ENCODE data around the gene ACACA. TPM values are rescaled to one million over a fixed set of nuclear protein-coding genes. Genes with fewer than 3 reads are reported as not detected.

The ACACA gene
- total and polyA plus RNA-seq, 9 of the 15 experiments (the other 6 are each of a cell fraction or from before 2014, with no cell fraction given): 35.9 to 135 (median 88.4) TPM

- FAIRE-seq (no peak), DNase-seq (ENCODE audit: extremely low read depth in 1 of 4, low spot score in 3 of 4) (no peak), ATAC-seq (peak; percentile 73)
- Histone ChIP-seq H3K9me3 (replicated peaks; ENCODE audit: control insufficient read depth, insufficient read depth, low read depth, low read length) (no peaks in the 10 kb centered on the region), H3K9ac (ENCODE audit: insufficient read depth in 1 of 2, low read depth in 2 of 2, low read length in 2 of 2) (no peak overlapping the region), H3K4me1 (replicated peaks in 1 of 2; ENCODE audit: control insufficient read depth in 2 of 2, insufficient read depth in 2 of 2, low read length in 2 of 2) (no peaks in the 10 kb centered on the region), H3K36me3 (ENCODE audit: control insufficient read depth, insufficient read depth, low read length) (no peaks in the 10 kb centered on the region), H2AFZ (ENCODE audit: low read depth, low read length) (peak overlapping the region; percentile 15; the same call in 1 of the 2 replicates), H3K4me3 (no peak overlapping the region), H3K27ac (ENCODE audit: extremely low read depth, low read depth, low read length) (no peak overlapping the region), H4K20me1 (replicated peaks; ENCODE audit: control insufficient read depth, insufficient read depth, low read length) (no peaks in the 10 kb centered on the region), H3K4me2 (ENCODE audit: insufficient read depth, low read length) (no peak overlapping the region; the same call in 1 of the 2 replicates), H3K9me1 (ENCODE audit: control insufficient read depth, insufficient read depth, low read length) (no peaks in the 10 kb centered on the region), H3K27me3 (ENCODE audit: control insufficient read depth in 2 of 2, insufficient read depth in 2 of 2, low read length in 2 of 2) (no peaks in the 10 kb centered on the region), H3K79me2 (ENCODE audit: control insufficient read depth, insufficient read depth, low read length) (no peaks in the 10 kb centered on the region)
- ChIA-PET CTCF (ENCODE audit: low intra/inter-chr PET ratio) (interaction anchor here (1.3 kb wide), 1 partner anchor 19 kb away, joined by 3 read pairs; no protein-coding TSS in a partner anchor), POLR2A (interaction anchor here (0.9 to 1.1 kb wide), 2 partner anchors 14 to 17 kb away, joined by 3 read pairs; no protein-coding TSS in a partner anchor)
- BruUV-seq (replicated peaks): no TSS peak
- in situ Hi-C loops (cut with MboI): no loop called here
- intact Hi-C loops (cut with micrococcal nuclease): no loop called here
- 19% methylated on average over 3 of the region's 3 CpGs for WGBS (ENCODE audit: insufficient coverage, low coverage, missing lambda C conversion rate)
- TF ChIP-seq ZFP1 (CRISPR knock-in tag; IDR thresholded peaks at IDR 0.05): no peak
- TF ChIP-seq ERF (CRISPR knock-in tag; IDR thresholded peaks at IDR 0.05): no peak
- TF ChIP-seq SAFB (IDR thresholded peaks at IDR 0.05; ENCODE audit: borderline replicate concordance, low read depth, low read length): no peak
- no peak for TF ChIP-seq CSDE1 (IDR thresholded peaks at IDR 0.05)
- no peak for TF ChIP-seq ZNF77 (CRISPR knock-in tag; IDR thresholded peaks at IDR 0.05)
- TF ChIP-seq HDAC1 (IDR thresholded peaks at IDR 0.05): no peak
- TF ChIP-seq SRSF9 (IDR thresholded peaks at IDR 0.05; ENCODE audit: borderline replicate concordance, low read depth, low read length): no peak
- no peak for TF ChIP-seq SUPT5H (IDR thresholded peaks at IDR 0.05)
- no peak for TF ChIP-seq CTCF (IDR thresholded peaks at IDR 0.05 in 2 of 3, conservative IDR thresholded peaks at IDR 0.05 in 1 of 3; ENCODE audit: insufficient read depth in 2 of 3, low read depth in 1 of 3, low read length in 3 of 3)
- TF ChIP-seq ZNF586 (CRISPR knock-in tag; conservative IDR thresholded peaks at IDR 0.05): no peak
These were observed 14.5 kb downstream of the ACACA start for GRCh38 chr17:37392024-37392590.

All from K562 (cell line).